Activated T-helper 2 cell treated with anti-CD3 and anti-CD28 coated beads, Interferon-gamma antibody, Interleukin-2, Interleukin-4, amounts not matched to agents 10 μg/mL and 5 μg/mL and 100 μg/mL, durations not matched to agents 14 hours and 24 hours and 36 hours (primary cell): ENCODE results near the gene GORAB. TPM values are rescaled to one million over a fixed set of nuclear protein-coding genes. Genes with fewer than 3 reads are reported as not detected.

ENCODE experiments used
- DNase-seq: peaks from one replicate; pipeline ENCODE4 v3.0.0; 2021; ENCODE audit warnings: low spot score
- H3K27ac Mint-ChIP-seq: one replicate; pipeline ENCODE4 v1.8.0; 2021; ENCODE audit warnings: mixed read lengths
- H3K27me3 Mint-ChIP-seq: one replicate; pipeline ENCODE4 v1.8.0; 2021; ENCODE audit warnings: low read depth, mixed read lengths
- H3K36me3 Mint-ChIP-seq: one replicate; pipeline ENCODE4 v1.8.0; 2021; ENCODE audit warnings: low read depth, mixed read lengths
- H3K4me1 Mint-ChIP-seq: one replicate; pipeline ENCODE4 v1.8.0; 2021; ENCODE audit warnings: low read depth, mixed read lengths
- H3K4me3 Mint-ChIP-seq: one replicate; pipeline ENCODE4 v1.8.0; 2021; ENCODE audit warnings: low read depth, mild to moderate bottlenecking, moderate library complexity, mixed read lengths
- H3K9me3 Mint-ChIP-seq: one replicate; pipeline ENCODE4 v1.8.0; 2021; ENCODE audit warnings: mixed read lengths
- intact Hi-C: fragments of 100-400 bp; cut with micrococcal nuclease; formaldehyde crosslinking; loops from one replicate; pipeline ENCODE4 v1.15.1; 2023
- total RNA-seq: library from RNA; stranded (reverse); gene quantifications from 2 replicates; pipeline ENCODE4 v1.2.3, GENCODE V29; 2022

GORAB gene
- total RNA-seq, 1 donor from 2014 or later: 12.3 TPM

GRCh38 chr1:170518965-170519364 is 13.0 kb upstream of the GORAB start:
- Mint-ChIP-seq H3K9me3 (no peaks in the 10 kb centered on the region), H3K27ac (no peak overlapping the region), H3K4me1 (no peaks in the 10 kb centered on the region), H3K4me3 (no peak overlapping the region), H3K27me3 (peaks cover 26% of the 10 kb centered on the region), H3K36me3 (no peaks in the 10 kb centered on the region)
- intact Hi-C loops: loop anchor here (10.0 kb wide), 1 partner anchor 146 kb away; the partner anchor contains the start of gene PRRX1
- no peak for DNase-seq

GRCh38 chr1:170520601-170521000 is 11.4 kb upstream of the GORAB start:
- H3K9me3 Mint-ChIP-seq: no peaks in the 10 kb centered on the region
- DNase-seq: no peak
- intact Hi-C loops: no loop called here
- no peak overlapping the region for H3K4me3 Mint-ChIP-seq
- H3K27ac Mint-ChIP-seq: no peak overlapping the region
- H3K36me3 Mint-ChIP-seq: no peaks in the 10 kb centered on the region
- no peaks in the 10 kb centered on the region for H3K4me1 Mint-ChIP-seq
- peaks cover 30% of the 10 kb centered on the region for H3K27me3 Mint-ChIP-seq

GRCh38 chr1:170521818-170522217 is 10.1 kb upstream of the GORAB start:
- H3K9me3 Mint-ChIP-seq: no peaks in the 10 kb centered on the region
- no peaks in the 10 kb centered on the region for H3K36me3 Mint-ChIP-seq
- H3K27me3 Mint-ChIP-seq: peaks cover 31% of the 10 kb centered on the region
- H3K4me3 Mint-ChIP-seq: no peak overlapping the region
- intact Hi-C loops: no loop called here
- H3K27ac Mint-ChIP-seq: no peak overlapping the region
- H3K4me1 Mint-ChIP-seq: no peaks in the 10 kb centered on the region
- no peak for DNase-seq

- Mint-ChIP-seq H3K36me3 (peaks cover 5% of the 10 kb centered on the region), H3K4me1 (peaks cover 6% of the 10 kb centered on the region), H3K27ac (no peak overlapping the region), H3K4me3 (no peak overlapping the region), H3K27me3 (peaks cover 15% of the 10 kb centered on the region), H3K9me3 (no peaks in the 10 kb centered on the region)
- no peak for DNase-seq
- intact Hi-C loops: loop anchor here (5.0 kb wide), 3 partner anchors 604 to 734 kb away; partner anchors contain the start of gene SCYL3
Measured at GRCh38 chr1:170530972-170531757, 801 bp upstream of the GORAB start.

GRCh38 chr1:170533298-170533697 is 1.3 kb downstream of the GORAB start:
- Mint-ChIP-seq H3K27ac (no peak overlapping the region), H3K9me3 (no peaks in the 10 kb centered on the region), H3K36me3 (peaks cover 12% of the 10 kb centered on the region), H3K27me3 (peaks cover 8% of the 10 kb centered on the region), H3K4me3 (no peak overlapping the region), H3K4me1 (peaks cover 8% of the 10 kb centered on the region)
- no peak for DNase-seq
- intact Hi-C loops: loop anchor here (5.0 kb wide), 3 partner anchors 606 to 736 kb away; partner anchors contain the start of gene SCYL3

- Mint-ChIP-seq H3K27me3 (peaks cover 3% of the 10 kb centered on the region), H3K4me3 (no peak overlapping the region), H3K9me3 (no peaks in the 10 kb centered on the region), H3K4me1 (peaks cover 8% of the 10 kb centered on the region), H3K36me3 (peaks cover 26% of the 10 kb centered on the region), H3K27ac (no peak overlapping the region)
- no peak for DNase-seq
- intact Hi-C loops: loop anchor here (5.0 kb wide), 3 partner anchors 607 to 737 kb away; partner anchors contain the start of gene SCYL3
Measured at GRCh38 chr1:170534626-170535147, 2.7 kb downstream of the GORAB start.

GRCh38 chr1:170535418-170535817 is 3.5 kb downstream of the GORAB start:
- intact Hi-C loops: no loop called here
- peaks cover 8% of the 10 kb centered on the region for H3K4me1 Mint-ChIP-seq
- no peak overlapping the region for H3K27ac Mint-ChIP-seq
- H3K36me3 Mint-ChIP-seq: peaks cover 33% of the 10 kb centered on the region
- DNase-seq: no peak
- no peak overlapping the region for H3K4me3 Mint-ChIP-seq
- H3K9me3 Mint-ChIP-seq: no peaks in the 10 kb centered on the region
- no peaks in the 10 kb centered on the region for H3K27me3 Mint-ChIP-seq

GRCh38 chr1:170536924-170537551 is 5.1 kb downstream of the GORAB start:
- Mint-ChIP-seq H3K9me3 (no peaks in the 10 kb centered on the region), H3K27me3 (no peaks in the 10 kb centered on the region), H3K4me3 (no peak overlapping the region), H3K27ac (no peak overlapping the region), H3K4me1 (peaks cover 7% of the 10 kb centered on the region), H3K36me3 (peaks cover 46% of the 10 kb centered on the region)
- no peak for DNase-seq
- intact Hi-C loops: no loop called here

- no peak for DNase-seq
- Mint-ChIP-seq H3K4me3 (no peak overlapping the region), H3K9me3 (no peaks in the 10 kb centered on the region), H3K36me3 (peaks cover 52% of the 10 kb centered on the region), H3K27ac (no peak overlapping the region), H3K4me1 (peaks cover 7% of the 10 kb centered on the region), H3K27me3 (no peaks in the 10 kb centered on the region)
- intact Hi-C loops: no loop called here
Measured at GRCh38 chr1:170537798-170538503, 6.0 kb downstream of the GORAB start.

GRCh38 chr1:170538687-170539086 is 6.7 kb downstream of the GORAB start:
- no peaks in the 10 kb centered on the region for H3K9me3 Mint-ChIP-seq
- H3K36me3 Mint-ChIP-seq: peaks cover 58% of the 10 kb centered on the region
- no peaks in the 10 kb centered on the region for H3K27me3 Mint-ChIP-seq
- DNase-seq: no peak
- H3K27ac Mint-ChIP-seq: no peak overlapping the region
- H3K4me1 Mint-ChIP-seq: peaks cover 7% of the 10 kb centered on the region
- intact Hi-C loops: no loop called here
- H3K4me3 Mint-ChIP-seq: no peak overlapping the region

GRCh38 chr1:170539154-170539553 is 7.2 kb downstream of the GORAB start:
- Mint-ChIP-seq H3K4me3 (no peak overlapping the region), H3K9me3 (no peaks in the 10 kb centered on the region), H3K27me3 (no peaks in the 10 kb centered on the region), H3K4me1 (peaks cover 8% of the 10 kb centered on the region), H3K27ac (no peak overlapping the region), H3K36me3 (peaks cover 63% of the 10 kb centered on the region)
- DNase-seq: no peak
- intact Hi-C loops: no loop called here

- DNase-seq: no peak
- Mint-ChIP-seq H3K27ac (no peak overlapping the region), H3K36me3 (peaks cover 79% of the 10 kb centered on the region), H3K4me3 (no peak overlapping the region), H3K27me3 (no peaks in the 10 kb centered on the region), H3K9me3 (peaks cover 4% of the 10 kb centered on the region), H3K4me1 (peaks cover 1% of the 10 kb centered on the region)
- intact Hi-C loops: no loop called here
Measured at GRCh38 chr1:170544624-170545023, 12.7 kb downstream of the GORAB start.
